GM19397 (cell line): ENCODE measurements around the gene MAP1LC3C.
"Not testable (repeated sequence)": the region's sequence is repeated elsewhere in the genome, so short reads cannot be mapped to it uniquely, and the experiment has no call there.

Experiments used
- ATAC-seq: cut with Tn5 transposase; IDR thresholded peaks from one replicate; pipeline ENCODE4 v1.9.1; 2021; ENCODE audit warnings: mild to moderate bottlenecking, moderate library complexity; ENCODE audit not compliant: unreplicated experiment

MAP1LC3C gene

DNA sequence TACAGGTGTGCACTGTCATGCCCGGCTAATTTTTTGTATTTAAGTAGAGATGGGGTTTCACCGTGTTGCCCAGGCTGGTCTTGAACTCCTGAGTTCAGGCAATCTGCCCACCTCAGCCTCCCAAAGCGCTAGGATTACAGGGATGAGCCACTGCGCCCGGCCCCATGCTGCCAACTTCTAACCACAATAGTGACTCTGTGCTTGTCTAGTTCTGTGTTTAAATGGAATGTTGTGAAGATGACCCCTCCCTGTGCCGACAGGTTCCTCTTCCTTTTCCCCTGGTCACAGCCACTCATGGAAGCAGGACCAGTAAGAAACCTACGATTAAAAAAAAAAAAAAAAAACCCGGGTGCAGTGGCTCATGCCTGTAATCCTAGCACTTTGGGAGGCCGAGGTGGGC, 4.7 kb downstream of the MAP1LC3C start:
- ATAC-seq, result no peak

DNA sequence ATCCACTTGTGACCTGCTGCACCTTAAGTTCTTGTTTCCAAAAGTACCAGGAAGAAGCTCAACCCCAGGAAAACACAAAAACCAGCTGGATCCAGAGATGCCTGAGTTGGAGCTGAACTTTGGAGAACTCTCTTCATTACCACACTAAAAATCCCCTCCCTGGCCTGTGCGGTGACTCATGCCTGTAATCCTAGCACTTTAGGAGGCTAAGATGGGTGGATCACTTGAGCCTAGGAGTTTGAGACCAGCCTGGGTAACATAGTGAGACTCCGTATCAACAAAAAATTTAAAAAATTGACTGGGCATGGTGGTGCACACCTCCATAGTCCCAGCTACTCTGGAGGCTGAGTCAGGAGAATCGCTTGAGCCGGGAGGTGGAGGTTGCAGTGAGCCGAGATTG, 6.2 kb downstream of the MAP1LC3C start:
- no peak for ATAC-seq

DNA sequence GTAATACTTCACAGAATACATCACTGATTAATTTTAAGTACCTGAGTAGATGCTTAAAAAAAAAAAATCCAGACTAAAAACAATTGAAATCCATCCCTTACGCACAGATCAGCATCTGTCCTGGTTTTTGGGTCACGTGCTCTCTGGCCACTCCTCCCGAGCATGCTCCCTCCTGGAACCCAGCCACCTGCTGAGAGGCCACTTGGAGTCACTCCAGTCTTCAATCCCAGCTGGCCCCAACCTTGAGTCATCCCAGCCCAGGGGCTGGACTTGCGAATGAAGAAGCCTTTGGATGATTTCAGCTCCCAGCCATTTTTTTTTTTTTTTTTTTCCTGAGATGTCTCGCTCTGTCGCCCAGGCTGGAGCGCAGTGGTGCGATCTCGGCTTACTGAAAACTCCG, 8.9 kb downstream of the MAP1LC3C start:
- ATAC-seq, result no peak

DNA sequence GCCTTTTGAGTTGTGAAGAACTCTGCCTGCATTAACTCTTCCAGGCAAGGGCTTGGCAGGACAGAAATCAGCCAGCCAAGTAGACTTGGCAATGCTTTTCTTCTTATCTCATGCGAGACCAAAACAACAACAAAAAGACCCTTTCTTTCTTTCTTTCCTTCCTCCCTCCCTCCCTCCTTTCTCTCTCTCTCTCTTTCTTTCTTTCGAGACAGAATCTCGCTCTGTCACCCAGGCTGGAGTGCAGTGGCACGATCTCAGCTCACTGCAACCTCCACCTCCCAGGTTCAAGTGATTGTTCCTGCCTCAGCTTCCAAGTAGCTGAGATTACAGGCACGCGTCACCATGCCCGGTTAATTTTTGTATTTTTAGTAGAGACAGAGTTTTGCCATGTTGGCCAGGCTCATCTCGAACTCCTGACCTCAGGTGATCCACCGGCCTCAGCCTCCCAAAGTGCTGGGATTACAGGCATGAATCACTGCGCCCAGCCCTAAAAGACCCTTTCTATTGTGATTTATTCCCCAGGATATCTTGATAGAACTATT, 10.4 kb downstream of the MAP1LC3C start:
- not testable (repeated sequence) for ATAC-seq

DNA sequence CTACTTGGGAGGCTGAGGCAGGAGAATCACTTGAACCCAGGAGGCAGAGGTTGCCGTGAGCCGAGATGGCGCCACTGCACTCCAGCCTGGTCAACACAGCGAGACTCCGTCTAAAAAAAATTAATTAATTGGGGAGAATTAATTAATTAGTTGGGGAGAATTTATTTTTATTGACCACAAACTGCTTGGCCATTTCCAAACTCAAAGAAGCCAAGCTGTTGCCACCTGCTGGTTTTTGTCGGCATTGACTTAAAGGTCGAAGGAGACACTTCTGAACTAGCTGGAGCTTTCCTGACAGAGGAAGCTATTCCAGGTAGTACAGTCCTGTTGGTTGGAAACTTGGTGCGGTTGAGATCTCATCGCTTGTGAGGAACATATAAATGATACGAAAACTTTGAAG, 13.1 kb downstream of the MAP1LC3C start:
- ATAC-seq, result no peak

DNA sequence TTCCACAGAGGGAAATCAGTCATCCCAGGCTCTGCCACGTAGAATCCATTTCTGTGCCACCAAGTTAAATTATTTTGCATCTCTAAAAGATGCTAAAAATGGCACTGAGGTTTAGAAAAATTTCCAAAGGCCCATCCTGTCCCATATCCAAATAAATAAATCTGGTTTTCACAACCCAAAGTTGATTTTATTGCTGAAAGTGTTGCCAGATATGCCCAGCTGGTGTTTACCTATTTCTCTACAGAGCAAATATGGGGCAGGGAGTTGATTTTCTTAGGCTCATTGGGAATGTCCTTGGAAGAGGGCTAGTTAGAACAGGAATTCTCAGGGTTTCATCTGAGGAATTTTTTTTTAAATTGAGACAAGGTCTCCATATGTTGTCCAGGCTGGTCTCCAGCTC, 19.0 kb downstream of the MAP1LC3C start:
- ATAC-seq, result no peak

DNA sequence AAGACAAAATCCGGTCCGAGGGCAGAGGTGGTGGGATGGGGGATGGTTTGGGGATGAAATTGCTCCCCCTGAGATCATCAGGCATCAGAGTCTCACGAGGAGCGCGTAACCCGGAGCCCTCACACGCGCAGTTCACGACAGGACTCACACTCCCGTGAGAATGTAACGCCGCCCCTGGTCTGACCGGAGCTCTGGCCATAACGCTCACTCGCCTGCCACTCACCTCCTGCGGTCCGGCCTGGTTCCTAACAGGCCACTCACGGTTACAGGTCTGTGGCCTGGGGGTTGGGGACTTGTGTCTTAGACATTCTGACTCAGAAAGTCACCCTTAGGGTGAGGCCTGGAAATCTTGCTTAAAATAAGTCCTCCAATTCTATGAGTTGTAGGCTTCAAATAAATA, 19.8 kb downstream of the MAP1LC3C start:
- ATAC-seq, result no peak

DNA sequence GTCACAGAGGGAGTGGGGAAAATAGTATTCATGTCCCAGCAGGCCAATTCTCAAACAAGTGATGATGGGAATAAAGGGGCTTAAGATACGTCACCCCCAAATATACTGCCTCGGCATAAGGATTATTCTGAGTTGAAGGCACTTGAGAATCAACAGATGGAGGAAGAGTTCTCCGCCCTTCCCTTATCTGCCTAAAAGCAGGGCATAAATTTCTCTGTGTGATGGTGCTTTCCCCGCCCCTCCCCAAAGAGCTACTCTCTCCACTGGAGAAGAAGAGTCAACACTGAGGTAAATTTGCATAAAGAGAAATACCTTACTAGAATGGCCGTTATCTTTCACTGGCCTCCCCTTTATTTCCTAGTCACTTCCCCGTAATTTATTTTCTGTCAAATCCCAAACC, 22.7 kb downstream of the MAP1LC3C start:
- ATAC-seq, result no peak

DNA sequence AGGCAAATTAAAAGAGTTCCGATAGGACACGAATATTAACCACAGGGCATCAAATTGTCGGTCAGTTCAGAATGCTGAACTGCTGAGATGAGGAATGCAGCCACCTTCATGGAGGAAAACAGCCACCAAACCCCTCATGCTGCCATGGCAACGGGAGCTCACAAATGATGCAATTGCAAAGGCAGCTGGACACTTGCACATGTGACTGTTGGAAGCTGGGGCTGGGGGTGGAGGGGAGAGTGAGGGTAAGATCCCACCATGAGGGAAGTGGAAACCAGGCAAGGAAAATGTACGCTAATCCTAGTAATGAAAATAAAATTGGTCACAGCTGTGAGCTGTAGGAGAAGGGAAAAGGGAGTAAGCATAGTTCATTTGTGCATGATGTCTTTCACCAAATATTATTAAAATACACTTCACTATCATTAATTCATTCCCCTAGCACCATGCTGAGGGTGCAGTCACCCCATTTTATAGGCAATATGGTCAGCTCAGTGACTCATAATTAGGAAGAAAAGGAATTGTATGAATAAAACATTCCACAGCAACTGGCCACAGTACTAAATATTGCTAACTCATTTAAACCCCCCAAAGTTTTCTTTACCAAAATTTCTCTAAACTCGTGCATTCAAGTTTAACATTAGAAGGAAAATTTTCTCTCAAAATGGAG, 26.1 kb downstream of the MAP1LC3C start:
- no peak for ATAC-seq

DNA sequence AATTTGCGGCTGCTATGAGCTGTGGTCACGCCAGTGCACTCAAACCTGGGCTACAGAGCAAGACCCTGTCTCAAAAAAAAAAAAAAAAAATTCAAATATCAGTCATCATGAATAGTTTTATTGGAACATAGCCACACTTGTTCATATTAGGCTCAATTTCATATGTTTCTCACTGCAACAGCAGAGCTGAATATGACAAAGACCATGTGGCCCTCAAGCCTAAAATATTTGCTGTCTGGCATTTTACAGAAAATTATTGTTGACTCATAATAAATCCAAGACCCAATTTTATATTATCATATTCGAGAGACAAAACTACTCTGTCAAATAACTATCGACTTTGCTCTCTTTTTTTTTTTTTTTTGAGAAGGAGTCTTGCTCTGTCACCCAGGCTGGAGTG, 30.3 kb downstream of the MAP1LC3C start:
- ATAC-seq, result no peak

DNA sequence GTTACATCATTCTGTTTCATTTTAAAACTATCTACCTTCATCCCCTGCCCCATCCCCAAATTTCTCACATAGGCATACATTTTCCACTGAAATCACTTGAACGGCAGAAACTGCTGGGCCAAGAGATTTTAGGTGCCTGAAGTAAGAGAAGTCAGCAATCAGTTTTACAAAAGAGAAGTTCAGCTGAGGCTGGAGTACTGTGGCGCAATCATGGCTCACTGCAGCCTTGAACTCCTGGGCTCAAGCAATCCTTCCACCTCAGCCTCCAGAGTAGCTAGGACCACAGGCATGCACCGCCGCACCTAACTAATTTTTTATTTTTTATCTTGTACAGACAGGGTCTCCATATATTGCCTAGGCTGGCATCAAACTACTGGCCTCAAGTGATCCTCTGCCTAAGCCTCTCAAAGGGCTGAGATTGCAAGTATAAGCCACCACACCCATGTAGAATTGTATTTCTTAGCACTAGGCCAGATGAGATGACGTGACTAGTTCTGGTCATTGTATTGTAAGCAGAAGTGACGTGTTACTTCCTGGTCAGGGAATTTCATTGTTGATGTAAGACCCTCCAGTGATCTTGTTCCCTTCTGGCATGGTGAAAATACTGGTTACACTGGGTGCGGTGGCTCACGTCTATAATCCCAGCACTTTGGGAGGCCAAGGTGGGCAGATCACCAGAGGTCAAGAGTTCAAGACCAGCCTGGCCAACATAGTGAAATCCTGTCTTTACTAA, 34.2 kb downstream of the MAP1LC3C start:
- no peak for ATAC-seq

DNA sequence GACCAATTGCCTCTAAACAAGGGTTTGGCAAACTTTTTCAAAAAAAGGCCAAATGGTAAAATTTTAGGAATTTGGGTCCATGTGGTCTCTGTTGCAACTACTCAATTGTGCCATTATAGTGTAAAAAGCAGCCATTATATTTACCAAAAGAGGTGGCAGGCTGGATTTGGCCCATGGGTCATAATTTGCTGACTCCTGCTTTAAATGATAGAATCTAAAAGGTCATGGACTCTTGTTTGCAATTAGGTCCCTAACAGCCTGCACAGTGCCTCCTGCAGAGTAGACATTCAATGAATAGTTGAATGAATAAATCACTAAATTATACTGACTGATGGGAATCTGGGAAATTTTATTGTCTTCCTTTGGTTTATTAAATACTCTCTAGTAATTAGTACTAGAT, 35.2 kb downstream of the MAP1LC3C start:
- no peak for ATAC-seq

DNA sequence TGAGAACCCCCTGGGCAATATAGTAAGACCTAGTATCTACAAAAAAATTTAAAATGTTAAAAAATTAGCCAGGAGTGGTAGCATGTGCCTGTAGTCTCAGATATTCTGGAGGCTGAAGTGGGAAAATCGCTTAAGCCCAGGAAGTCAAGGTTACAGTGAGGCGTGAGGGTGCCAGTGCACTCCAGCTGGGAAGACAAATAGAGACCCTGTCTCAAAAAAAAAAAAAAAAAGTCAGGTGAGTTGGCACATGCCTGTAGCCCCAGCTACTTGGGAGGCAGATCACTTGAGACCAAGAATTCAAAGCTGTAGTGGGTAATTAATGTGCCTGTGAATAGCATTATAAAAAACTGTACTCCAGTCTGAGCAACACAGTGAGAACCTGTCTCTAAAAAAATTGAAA, 36.7 kb downstream of the MAP1LC3C start:
- no peak for ATAC-seq

DNA sequence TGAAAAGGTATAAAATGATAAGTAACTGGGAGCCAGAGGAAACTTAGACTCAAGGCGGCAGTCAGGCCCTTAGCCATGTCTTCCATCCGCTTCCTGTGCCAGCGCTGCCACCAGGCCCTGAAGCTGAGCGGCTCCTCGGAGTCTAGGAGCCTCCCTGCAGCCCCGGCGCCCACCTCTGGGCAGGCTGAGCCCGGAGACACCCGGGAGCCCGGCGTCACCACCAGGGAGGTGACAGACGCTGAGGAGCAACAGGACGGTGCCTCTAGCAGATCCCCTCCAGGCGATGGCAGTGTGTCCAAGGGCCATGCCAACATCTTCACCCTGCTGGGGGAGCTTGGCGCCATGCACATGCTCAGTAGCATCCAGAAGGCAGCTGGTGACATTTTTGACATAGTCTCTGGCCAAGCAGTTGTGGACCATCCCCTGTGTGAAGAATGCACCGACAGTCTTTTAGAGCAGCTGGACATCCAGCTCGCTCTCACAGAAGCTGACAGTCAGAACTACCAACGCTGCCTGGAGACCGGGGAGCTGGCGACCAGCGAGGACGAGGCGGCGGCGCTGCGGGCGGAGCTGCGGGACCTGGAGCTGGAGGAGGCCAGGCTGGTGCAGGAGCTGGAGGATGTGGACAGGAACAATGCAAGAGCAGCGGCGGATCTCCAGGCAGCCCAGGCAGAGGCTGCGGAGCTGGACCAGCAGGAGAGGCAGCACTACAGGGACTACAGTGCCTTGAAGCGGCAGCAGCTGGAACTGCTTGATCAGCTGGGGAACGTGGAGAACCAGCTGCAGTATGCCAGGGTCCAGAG, 41.0 kb downstream of the MAP1LC3C start, which contains the start of gene BECN2:
BECN2 (plus strand) TSS at position 76 of the 803 bp plus-strand sequence; CDS start at position 76, 0 bp downstream.
- no peak for ATAC-seq

DNA sequence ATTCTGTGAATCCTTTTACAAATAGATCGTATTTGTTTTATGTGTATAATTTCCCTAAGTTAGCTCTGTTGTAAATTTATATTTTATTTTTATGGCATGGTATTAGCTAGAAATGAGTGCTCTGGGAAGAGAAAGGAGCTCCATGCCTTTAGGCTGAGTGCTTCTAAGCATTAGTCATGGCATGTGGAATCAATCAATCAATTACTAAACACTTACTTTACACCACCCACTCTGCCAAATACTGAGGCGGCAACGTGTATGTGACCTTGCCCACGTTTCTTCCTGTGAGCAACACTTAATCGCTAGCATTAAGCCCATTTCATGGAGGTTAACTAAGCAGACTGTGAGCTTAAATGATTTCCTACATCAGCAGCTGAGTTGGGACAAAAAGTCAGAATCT, 48.5 kb downstream of the MAP1LC3C start:
- no peak for ATAC-seq

DNA sequence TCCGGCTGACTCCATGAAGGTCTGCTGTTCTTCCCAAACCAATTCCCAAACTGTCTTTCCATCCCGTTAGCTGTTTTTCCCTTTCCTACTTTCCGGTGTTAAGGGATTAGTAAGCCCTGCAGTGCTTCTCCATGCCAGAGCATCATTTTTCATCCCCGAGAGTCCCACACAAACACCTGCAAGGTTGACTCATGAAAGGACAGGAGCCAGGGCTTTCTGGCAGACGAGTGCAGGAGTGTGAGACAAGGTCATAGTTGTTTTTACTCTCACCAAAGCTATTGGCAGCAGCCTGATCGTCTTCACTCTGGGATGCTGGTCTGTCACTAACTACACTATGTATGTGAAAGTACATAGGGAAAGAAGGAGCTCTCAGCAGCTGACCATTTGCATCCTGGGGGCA, 51.5 kb downstream of the MAP1LC3C start:
- ATAC-seq, result no peak
